GM18498 (cell line): Measurements from ENCODE around the gene PM20D2.
A peak's percentile ranks its signal among the peaks of the same experiment; 100 is the strongest.

ENCODE experiments used
- ATAC-seq: cut with Tn5 transposase; IDR thresholded peaks from one replicate; pipeline ENCODE4 v1.9.1; 2021; ENCODE audit warnings: mild to moderate bottlenecking, moderate library complexity; ENCODE audit not compliant: unreplicated experiment

The PM20D2 gene

DNA sequence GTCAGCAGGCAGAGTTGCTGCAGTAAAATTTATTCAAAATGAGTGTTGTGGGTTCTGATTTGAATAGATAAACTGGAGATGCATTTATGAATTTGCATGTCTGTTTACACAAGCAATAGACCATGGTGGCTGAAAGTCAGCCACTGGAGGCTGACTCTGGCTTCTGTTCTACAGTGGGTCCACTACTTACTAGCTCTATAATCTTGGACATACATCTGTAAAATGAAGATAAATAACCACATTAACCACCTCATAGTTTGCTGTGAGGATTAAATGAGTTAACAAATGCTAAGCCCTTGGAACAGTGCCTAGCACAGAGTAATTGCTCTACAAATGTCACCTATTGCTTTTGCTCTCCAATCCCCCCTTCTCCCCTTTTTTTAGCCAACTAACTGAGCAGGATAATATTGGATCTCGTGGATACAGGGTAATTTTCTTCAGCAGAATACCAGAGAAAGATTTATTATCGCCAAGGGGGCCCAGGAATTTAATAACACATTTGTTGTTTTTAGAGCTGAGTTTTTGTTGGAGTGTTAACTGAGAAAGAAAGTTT lies 1.4 kb upstream of the PM20D2 start:
- peak; percentile 47 for ATAC-seq

DNA sequence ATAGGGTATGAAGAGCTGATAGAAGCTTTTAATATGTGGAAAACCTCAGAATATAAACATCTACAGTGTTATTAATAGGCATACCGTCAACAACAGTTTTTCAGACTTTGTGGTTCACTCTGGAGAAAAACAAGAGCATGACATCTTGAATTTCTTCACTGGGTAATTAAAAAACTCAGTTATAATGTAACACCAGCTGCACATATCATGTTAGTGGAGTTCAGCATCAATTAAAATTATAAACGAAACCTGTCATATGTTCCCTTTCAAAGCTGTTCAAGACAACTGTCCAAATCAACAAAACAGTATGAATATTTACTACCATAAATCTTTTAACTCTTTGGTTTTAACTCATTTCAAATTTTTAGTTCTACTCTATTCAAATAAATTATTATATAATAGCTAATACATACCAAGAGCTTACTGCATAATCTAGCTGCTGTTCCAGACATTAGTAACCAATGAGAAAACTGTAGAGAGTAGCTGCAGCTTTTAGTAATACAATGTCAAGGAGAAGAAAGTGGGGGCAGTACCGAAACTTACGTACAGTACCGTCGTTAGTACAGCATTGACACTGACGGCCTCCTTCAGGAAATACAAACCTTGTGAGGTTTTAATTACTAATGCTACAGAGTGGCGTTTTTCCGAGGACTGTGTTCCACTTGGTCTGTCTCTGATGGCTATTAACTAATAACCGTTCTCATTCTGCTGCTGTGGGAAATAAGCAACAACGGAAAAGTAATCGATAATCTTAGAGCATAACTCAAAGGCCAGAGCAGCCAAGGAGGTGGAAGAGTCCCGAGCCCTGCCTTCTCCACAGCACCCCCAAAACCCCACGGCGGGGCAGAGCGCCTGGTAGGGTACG lies 532 bp upstream of the PM20D2 start:
- ATAC-seq = peak; percentile 60

DNA sequence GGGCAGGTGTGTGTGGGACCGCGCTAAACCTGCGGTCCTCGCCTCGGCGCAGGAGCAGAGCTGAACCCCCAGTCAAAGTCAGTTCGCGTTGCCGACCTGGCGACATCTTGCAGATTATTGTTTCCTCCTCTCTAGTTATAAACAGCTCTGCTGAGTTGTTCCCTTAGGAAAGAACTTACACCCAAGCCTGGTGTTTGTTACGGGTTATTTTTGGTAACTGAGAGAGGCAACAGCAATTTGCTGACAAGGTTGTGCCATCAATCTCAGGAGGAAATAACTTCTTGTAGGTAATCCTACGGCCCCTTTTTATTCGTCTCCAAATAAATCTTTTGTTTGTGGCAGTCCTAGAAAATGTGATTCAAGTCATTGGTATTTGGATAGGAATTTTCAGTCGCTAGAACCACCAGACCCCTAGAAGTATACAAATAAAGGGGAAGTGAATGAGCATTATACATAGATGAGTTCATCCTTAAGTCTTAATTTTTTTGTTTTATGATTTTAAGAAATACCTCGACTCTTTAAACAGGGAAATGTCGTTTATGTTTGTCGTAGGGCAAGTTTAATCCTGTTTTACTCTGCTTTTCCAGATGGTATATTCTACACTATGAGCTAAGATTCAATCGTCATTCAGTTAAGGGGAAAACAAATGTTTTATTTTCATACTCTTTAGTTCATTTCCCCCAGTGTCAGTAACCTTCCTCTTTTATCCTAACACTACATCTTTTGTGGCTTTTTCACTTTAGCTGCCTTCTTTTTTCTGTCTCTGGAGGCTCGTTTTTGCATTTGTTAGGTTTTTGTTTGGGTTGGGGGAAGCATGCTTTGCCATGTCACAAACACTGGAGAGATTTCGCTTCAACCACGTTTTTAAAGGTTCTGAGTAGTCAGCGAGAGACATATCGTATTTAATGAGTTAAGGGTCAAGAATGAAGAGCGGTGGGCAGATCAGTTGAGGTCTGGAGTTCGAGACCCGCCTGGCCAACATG lies 1.2 kb downstream of the PM20D2 start:
- ATAC-seq = no peak

DNA sequence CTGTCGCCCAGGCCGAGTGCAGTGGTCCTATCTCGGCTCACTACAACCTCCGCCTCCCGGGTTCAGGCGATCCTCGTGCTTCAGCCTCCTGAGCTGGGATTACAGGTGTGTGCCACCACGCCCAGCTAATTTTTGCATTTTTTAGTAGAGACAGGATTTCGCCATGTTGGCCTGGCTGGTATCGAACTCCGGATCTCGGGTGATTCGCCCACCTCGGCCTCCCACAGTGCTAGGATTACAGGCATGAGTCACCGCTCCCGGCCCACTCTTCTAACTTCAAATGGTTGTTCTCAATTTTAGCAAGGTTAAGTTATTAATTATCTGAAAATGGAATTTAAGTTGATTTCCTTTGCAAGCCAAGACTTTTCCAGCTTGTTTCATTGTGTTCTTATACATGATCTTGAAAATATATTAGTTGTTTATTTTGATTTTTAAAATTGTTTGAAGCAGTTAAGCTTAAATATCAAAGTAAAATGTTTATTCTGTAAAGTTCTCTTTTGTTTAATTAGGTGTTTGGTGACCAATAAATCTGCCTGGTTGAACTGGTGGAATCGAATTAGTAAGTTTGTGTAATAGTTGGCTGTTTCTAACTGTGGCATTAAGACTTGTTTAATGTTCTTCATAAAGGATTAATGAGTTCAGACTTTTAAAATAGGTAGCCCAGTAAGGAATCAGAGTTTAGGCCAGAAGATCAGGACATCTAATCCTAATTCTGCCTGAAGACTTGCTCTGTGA lies 2.3 kb downstream of the PM20D2 start:
- no peak for ATAC-seq

DNA sequence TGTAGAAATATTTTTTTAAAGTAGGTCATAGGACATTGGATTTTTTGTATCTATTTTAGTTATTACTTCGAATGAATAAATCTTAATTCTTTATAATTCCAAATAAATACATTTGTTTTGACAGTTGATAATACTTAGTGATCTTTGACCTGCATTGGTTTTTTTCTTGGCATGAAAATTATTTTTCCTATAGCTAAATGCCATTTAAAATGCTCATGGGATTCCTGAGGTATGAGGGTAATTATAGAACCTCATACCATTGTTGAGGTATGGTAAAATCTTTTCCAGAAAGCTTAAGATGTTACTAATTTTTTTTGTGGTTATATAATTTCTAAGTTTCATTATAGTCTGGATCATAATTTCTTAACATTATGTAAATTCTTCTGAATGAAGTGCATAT lies 8.3 kb downstream of the PM20D2 start:
- ATAC-seq = no peak

DNA sequence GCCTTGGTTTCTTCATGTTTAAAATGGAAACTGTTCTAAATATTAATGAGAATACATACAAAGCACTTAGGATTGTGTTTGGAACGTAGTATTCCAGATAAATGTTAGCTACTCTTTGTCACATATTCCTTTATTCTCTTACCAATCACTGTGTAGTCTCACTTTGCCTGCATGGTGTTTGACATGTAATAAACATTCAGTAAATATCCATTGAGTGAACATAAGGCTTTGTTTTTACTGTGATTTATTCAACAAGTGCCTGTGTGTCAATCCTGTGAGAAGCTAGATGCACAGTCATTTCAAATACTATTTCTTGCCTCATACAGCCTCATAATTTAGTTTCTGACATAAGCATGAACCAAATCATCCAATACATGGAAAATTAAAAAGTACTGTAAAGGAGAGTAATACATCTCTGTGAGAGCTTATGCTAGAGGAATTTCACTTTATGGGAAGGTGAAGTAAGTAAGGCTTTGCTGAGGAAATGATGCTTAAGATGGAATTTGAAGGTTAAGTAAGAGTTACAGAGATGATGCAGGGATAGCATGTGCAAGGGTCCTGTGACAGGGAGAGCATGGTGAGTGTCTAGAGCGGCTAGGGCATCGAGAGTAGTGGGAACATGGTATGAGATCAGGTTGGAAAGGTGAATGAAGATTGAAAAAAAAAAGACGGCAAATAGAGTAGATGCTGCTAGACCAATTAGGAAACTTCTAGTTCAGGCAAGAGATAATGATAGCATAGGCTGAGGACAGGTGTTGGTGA lies 14.7 kb downstream of the PM20D2 start:
- no peak for ATAC-seq

DNA sequence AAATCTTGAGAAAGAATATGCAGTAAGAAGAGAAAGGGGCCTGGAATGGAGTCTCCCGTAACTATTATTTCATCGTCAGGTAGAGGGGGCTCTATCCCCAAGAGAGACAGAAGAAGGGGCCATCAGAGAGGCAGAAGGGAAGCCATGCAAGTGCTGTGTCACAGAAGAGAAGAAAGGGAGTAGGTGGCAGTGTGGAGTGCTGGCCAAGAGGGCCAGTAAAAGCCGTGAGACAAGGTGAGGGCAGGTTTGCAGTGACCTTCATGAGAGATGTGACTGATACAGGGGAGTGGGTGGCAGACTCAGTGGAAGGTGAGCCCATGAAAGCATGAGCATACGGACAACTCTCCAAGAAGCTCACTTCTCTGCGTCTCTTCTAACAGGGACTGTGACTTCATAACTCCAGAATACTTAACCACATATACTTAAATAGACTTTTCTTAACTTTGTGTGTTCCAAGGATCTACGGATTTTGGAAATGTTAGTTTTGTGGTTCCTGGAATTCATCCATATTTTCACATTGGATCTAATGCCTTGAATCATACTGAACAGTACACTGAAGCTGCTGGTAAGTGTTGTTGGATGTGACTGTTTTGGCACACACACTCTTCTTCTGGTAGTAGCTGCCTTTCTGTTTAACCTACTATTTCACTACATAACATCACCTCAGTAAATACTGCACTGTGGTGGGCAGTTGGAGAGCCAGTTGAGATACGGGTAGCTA lies 15.6 kb downstream of the PM20D2 start:
- no peak for ATAC-seq

DNA sequence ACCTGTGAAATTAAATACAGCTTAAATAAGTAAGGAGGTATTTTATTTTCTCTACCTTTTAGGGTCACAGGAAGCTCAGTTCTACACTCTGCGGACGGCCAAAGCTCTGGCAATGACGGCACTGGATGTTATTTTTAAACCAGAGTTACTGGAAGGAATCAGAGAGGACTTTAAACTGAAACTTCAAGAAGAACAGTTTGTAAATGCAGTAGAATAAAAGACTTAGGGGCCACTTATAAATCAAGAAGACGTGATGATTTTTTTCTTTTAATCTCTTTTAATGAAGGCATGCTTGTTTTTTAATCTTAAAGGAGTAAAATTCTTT lies 16.2 kb downstream of the PM20D2 start:
- no peak for ATAC-seq

DNA sequence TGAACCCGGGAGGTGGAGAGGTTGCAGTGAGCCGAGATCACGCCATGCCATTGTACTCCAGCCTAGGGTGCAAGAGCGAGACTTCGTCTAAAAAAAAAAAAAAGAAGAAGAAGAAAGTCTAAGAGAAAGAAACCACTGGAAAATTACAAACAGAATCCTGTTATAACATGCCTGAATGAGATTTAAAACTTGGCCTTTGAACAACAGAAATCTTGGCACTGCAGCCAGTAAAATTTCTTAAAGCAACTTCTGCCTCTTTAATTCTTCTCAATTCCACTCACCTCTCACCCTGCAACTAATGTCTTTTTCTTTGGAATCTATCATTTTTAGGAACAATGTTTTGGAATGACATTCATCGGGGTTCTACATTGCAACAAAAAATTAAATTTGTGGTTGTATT lies 26.3 kb downstream of the PM20D2 start:
- no peak for ATAC-seq

DNA sequence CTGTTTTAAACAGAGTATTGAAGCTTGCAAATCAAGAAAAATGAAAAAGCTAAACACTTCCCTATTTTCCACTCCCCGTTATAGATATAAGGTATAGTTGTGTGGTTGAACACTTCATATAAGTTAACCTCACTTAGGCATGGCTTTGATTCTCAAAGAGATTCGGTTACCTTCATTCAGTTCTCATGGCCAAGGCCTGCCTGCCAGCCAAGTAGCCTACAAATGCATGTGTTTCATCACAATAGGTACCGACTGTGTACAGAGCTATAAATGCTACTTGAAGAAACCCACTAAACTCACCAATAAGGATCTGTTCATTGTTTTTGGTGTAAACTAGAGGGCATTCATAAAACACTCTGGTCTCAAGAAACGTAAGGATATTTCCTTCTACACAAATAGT lies 27.8 kb downstream of the PM20D2 start:
- ATAC-seq = no peak

DNA sequence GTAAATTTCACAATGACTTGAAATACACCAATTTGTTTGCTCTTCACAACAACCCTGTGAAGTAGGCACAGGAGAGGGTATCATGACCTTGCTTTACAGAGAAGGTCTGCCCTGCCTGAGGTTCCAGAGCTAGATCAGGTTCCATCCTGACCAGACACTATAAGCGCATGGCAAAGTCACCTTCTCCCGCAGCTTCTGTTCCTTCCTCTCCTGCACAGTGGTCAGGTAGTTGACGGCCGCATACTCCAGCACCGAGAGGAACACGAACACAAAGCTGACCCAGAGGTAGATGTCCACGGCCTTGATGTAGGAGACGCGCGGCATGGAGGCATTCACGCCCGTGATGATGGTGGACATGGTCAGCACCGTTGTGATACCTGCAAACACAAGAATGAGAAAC lies 34.3 kb downstream of the PM20D2 start:
- no peak for ATAC-seq

DNA sequence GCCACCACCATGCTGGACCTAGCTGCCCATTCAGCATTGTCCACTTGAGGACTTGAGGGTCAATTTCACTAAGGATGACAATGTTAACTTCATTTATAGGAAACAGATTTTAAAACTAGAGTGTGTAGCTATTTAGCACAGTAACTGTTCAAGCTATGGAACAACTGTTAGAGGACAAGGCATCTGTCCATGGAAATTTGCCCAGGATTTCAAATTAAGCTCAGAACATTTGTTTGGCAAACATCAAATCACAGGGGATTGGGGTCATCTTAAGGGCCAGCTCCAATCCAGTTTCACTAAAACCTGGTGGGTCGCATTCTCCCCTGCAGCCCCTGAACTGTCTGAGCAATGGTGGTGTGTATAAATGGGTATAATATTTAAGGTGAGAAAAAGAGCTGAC lies 35.1 kb downstream of the PM20D2 start:
- no peak for ATAC-seq

DNA sequence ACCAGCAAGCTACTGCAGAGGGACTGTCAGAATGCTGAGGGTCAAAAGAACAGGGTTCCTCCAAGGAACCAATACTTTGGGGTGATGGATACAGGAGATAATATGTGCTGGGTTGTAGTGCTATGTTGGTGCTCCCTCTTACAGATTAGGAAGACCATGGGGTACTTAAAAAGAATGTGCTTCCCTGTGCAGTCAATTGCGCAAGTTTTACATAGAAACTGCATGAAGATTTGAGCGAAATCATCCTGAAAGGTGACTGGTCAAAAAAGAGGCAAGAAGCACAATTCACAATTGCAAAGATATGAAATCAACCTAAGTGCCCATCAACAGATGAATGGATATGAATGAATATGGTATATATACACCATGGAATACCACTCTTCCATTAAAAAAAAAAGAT lies 37.4 kb downstream of the PM20D2 start:
- ATAC-seq = no peak

DNA sequence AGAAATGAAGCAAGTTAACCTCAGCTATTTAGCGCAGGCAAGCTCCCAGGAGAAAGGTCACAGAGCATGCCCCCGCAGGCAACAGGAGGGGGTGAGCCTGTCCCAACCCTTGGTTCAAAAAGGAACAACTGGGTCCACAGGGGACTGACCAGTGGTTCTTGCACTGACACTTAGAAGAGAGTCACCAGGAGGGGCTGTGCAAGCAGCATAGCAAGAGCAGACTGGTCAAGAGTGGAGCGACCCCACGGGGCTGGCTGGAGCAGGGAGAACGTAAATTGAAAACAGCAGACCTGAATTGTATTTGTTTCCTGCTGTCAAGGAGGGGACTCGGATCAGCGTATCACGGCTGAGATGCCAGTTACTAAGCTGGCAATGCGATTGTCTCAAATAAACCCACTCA lies 38.5 kb downstream of the PM20D2 start:
- ATAC-seq = no peak

DNA sequence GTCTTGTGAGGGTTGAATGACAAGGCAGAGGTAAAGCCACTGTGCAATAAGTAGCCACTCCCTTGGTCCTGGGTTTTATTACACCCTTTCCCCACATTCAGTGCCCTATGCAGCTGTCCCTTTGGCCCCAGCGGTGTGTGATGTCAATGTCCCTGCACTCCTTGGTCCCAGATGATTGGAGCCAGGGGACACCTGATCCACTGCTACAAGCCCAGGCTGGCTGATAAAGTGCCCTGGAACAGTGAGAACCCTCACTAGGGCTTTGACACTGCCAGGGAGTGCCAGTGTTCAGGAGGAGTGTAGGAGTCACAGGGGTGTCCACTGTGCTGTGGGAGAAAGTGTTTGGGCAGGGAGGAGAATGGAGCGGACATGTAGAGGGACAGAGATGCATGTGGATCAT lies 40.9 kb downstream of the PM20D2 start:
- ATAC-seq = no peak

DNA sequence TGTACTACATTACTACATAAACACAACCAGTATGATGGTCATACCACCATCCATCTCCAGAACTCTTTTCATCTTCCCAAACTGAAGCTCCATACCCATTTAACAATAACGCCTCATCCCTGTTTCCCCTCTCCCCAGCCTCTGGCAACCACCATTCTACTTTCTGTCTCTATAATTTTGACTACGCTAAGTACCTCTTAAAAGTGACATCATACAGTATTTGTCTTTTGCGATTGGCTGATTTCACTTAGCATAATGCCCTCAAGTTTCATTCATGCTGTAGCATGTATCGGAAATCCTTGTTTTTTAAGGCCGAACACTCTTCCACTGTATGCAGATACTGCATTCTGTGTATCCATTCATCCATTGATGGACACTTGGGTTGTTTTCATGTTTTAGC lies 41.6 kb downstream of the PM20D2 start:
- ATAC-seq = no peak

DNA sequence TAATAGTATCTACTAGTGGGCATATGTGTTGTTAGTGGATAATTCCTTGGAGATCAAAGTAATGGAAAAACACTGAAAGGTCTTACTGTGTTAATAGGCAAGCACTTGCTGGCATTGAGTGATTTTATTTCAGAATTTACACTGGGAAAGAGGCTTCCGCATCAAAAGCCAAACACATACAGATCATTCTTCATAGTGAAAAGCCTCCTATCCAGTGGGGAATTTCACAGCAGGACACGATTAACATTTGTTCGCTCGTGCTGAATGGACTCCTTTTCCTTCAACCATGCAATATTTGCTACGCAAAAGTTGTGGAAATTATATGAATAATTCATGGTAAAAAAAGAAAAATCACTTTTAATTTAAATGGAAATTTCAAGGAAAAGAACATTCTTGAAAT lies 44.9 kb downstream of the PM20D2 start:
- no peak for ATAC-seq

DNA sequence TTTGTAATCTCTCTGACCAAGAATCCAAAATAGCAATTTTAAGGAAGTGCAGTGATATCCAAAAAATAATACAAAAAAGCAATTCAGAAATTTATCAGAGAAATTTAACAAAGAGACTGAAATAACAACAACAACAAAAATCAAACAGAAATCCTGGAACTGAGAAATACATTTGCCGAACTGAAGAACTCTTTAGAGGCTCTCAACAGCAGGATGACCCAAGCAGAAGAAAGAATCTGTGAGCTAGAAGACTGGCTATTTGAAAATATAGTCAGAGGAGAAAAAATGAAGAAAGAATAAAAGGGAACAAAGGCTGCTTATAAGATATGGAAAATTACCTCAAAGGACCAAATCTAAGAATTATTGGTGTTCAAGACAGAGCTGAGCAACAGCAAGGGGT lies 48.7 kb downstream of the PM20D2 start:
- ATAC-seq = no peak

DNA sequence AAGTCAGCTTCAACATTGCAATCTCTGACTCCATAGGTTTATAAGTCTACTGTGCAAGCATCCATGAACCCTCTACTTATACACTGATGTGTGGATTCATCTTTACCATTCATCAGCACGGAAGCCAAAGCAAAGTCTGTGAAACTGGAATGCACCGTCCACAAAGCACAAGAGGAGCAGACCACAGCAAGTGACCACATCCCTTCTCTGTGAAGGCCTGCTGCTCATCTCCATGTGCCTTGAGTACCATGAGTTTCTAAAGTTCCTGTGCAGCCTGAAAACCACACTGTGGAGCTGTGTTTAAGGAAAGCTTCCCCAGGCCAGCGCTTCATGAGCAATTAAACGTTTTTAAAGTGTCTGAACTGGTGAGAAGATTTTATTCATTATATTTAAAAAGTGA lies 51.3 kb downstream of the PM20D2 start:
- no peak for ATAC-seq

DNA sequence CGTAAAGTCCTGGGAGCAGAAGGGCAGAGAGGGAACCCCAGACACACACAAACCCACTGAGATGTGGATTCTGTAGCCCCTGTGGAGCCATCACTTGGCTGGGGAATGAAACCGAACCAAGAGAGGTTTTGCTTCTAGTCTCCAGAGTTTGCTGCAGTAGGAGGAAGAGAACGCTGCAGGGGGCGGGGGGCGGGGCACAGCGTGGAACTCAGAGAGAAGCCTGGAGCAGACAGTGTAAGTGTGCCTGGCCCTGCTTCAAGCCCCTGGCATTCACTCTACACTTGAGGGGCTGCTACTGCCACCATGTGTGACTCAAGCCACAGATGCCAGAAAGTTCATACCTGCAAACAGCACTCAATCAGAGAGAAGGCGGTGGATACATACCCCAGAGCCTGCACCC lies 52.4 kb downstream of the PM20D2 start:
- no peak for ATAC-seq
